NCI-H2196 (cell line): ENCODE measurements around the gene OR13C3.
"Not testable (repeated sequence)": the region's sequence is repeated elsewhere in the genome, so short reads cannot be mapped to it uniquely, and the experiment has no call there.

Experiments used
- DNase-seq: peaks from one replicate; lab custom pipeline; 2025; ENCODE audit not compliant: unreplicated experiment; lab: John Stamatoyannopoulos, UW

The OR13C3 gene

DNA sequence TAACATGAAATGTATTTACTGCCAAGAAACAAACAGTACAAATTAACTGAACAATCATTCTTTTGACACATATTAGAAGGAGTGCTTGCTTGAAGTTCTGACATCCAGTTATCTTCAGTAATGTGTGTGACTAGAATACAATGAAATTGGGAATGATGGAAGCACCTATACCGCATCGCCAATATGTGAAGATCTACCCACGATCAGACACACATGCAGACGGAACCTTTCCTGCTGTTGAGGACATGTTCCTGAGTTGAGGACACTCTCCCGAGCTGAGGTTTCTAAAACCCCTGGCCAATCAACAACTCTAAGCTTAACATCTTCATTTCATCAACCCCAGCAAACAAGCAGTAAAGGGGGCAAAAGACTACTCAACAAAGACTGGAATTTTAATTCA, at the start of gene OR13C3:
OR13C3 (minus strand) TSS at position 101 of the 400 bp plus-strand sequence. CDS start 133 bp downstream, outside the sequence.
- no peak for DNase-seq

DNA sequence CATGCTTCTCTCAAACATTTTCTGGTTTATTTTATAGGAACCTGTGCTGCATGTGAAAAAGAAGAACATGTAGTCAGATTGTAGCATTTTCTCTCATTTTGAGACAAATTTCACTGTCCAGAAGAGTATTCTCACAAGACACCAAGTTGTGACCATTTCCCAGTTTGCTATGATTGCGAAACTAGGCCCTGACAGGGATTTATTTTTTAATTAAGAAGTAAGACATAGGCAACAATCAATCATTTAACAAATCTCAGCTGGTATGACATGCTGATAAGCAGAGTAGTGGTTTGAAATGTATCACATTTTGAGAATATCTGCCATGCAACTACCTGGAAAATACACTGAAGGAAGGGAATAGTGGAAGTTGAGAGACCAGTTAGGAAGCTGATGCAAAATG, 43.9 kb upstream of the OR13C3 start:
- DNase-seq = no peak

DNA sequence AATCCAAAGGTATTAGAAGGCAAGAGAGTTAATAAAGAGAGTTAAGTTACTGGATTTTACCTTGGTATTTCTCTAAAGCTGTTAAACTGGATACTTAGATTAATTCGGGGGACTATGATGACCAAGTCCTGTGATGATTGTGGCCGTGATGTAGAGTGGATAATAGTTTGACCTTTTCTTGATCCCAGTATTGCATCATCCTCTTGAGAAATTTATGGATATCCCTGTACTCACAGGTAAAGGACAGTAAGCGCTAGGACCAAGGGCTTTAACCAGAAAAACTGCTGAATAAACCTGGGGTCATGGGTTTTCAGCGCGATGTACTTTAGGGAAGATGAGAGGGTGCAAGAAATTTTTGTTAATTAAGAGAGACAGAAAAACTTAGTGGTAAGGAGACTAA, 40.6 kb upstream of the OR13C3 start:
- no peak for DNase-seq

DNA sequence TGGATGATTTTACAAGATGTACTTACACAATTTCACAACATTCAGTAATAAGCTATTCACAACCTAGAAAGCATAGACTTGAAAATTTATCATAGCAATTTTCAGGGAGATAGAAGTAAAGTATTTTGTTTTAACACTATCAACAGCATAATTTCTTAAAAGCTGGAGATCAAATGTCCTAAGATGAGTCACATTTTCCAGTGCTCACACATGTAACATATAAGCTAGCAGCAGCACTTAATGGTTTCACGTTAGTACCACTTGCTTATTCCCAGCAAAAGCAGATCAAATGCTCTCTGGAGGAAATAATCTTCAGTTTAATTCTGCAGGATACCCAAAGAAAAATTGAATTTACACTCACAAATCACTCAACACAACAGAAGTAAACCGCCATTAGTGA, 38.8 kb upstream of the OR13C3 start:
- no peak for DNase-seq

DNA sequence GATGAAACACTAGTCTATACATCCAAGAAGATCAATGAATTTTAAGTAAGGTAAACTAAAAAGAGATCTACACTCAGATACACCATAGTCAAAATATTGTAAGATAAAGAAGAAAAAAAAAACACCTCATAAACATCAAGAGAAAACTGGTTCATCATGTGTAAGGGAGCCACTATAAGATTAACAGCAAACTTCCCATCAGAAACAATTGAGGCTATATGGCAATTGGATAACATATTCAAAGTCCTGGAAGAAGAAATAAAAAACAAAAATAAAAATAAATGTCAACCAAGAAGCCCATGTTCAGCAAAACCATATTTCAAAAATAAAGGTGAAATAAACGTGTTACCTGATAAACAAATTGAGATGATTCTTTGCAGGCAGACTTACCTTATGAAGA, 36.0 kb upstream of the OR13C3 start:
- DNase-seq = no peak

- DNase-seq = no peak
These were observed 32.2 kb upstream of the OR13C3 start, which contains the start of gene OR13C8 for GRCh38 chr9:104568868-104569267. OR13C8 (plus strand) TSS chr9:104569168; CDS start chr9:104569168, 0 bp downstream.

DNA sequence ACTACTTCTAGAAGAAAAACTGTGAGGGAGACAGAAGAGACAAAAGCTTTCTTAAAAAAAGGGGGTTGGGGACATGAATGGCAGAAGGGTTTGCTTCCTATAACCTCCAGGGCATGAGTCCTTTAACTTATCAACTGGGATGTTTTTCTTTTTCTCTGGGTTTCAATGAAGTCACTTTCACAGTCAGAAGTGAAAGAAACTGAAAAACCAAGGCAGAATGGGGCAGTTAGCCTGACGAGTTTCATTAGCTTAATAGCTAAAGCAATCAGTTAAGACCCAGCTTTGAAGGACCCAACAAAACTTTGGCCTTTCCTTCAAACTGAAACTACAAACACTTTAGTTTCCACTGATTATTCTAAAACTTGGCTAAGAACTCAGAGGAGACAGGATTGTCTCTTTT, 27.7 kb upstream of the OR13C3 start:
- no peak for DNase-seq

DNA sequence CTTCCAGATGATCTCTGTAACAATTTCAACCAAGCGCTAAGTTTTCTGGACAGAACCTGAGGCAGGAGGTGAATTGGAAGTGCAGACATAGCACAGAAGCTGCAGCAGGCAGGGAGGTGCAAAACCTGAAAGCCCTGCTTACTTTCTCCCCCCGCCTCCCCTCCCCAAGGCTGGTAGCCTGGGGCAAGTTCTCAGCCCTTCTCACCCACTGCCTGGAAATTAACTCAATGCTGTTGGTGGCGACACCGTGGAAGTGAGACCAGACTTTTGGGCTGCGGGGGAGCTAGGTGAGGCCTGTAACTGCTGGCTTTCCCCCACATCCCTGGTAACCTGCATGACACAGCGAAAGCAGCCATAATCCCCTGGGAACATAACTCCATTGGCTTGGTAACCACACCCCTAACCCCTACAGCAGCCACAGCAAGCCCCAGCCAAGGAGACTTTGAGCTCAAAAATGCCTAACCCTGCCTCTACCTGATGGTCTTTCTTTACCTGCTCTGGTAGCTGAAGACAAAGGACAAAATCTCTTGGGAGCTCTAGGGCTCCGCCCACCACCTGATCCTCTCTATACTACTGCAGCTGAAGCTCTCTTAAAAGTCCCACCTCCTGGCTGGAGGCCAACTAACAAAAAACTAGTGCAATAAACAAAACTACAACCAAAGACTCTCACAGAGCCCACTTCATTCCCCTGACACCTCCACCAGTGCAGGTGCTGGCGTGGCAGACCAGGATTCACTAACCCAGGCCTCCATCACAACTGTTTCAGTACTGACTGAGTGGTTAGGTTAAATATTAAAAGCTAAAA, 20.4 kb upstream of the OR13C3 start:
- no peak for DNase-seq

GRCh38 chr9:104555521-104555920, 18.9 kb upstream of the OR13C3 start:
- DNase-seq = no peak

GRCh38 chr9:104553261-104553660, 16.6 kb upstream of the OR13C3 start:
- DNase-seq = no peak

- no peak for DNase-seq
These were observed 8.0 kb upstream of the OR13C3 start for GRCh38 chr9:104544644-104545043.

DNA sequence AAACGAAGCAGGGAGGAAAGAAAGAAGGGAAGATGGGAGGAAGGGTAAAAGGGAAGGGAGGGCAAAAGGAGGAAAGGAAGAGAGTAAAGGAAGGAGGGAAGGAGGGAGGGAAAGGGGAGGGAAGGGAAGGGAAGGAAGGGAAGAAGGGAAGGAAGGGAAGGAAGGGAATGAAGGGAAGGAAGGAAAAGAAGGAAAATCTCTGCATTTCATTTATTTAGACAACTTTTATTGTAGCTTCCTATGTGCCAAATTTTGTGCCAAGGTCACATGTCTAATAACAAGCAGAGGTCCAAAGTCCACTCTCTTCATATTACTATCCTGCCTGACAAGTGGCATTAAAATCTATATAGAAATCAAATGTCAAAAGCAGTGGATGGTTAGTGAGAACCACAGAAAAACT, 2.6 kb upstream of the OR13C3 start:
- DNase-seq = no peak

DNA sequence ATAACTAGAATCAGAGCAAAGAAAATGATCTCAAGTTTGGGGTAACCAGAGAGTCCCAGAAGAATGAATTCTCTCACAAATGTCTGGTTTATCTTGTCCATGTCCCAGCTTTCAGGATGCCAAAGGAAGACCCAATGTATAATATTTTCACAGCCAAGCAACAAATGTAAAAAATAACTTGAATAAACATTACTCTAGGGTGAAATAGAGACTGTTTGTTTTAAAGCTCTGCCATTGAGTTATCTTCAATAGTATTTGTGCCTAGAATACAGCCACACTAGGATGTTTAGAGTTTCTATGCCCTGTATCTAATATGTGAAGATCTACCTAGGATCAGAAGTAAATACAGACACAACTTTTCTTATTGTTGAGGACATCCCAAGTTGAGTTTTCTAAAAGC, 9.5 kb downstream of the OR13C3 start, which contains the start of gene OR13C4:
OR13C4 (minus strand) TSS at position 101 of the 400 bp plus-strand sequence; CDS start at position 101, 0 bp downstream.
- DNase-seq = no peak

DNA sequence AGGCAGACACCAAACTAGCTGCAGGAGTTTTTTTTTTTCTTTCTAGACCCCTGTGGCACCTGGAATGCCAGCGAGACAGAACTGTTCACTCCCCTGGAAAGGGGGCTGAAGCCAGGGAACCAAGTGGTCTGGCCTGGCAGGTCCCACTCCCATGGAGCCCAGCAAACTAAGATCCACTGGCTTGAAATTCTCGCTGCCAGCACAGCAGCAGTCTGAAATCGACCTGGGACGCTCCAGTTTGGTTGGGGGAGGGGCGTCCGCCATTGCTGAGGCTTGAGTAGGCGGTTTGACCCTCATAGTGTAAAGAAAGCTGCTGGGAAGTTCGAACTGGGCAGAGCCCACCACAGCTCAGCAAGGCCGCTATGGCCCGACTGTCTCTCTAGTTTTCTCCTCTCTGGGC, 16.4 kb downstream of the OR13C3 start:
- not testable (repeated sequence) for DNase-seq

- no peak for DNase-seq
These were observed 21.8 kb downstream of the OR13C3 start for GRCh38 chr9:104514901-104515300.

- DNase-seq = no peak
These were observed 30.1 kb downstream of the OR13C3 start for GRCh38 chr9:104506565-104506964.

DNA sequence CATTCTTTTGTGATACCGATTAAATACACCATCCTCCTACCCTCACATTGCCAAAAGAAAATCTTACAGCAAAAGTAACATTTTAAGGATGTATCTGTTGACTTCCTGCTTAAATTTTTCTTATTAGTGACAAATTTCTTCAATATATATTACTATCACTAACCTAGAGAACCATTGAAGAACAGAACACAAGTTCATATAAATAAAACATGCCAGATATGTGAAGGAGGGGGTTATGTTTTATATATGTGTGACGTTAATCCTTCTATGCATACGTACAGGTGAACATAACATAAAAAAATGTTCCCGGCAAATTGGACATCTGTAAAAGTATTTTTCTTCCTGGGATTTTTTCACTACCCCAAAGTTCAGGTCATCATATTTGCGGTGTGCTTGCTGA, 32.7 kb downstream of the OR13C3 start, which contains the start of gene OR13F1:
OR13F1 (plus strand) TSS at position 301 of the 400 bp plus-strand sequence; CDS start at position 301, 0 bp downstream.
- DNase-seq = no peak

- DNase-seq = no peak
These were observed 33.2 kb downstream of the OR13C3 start for GRCh38 chr9:104503440-104503839.

GRCh38 chr9:104494808-104495207, 41.8 kb downstream of the OR13C3 start:
- DNase-seq = no peak
